KBM-7 (cell line): ENCODE data around the gene RING1.

ENCODE experiments used
- DNase-seq: peaks from one replicate; pipeline ENCODE4 v3.0.0-alpha.2; 2015
- in situ Hi-C: fragments of 300-500 bp; cut with MboI; formaldehyde crosslinking; loops from 2 replicates; pipeline ENCODE4 v1.14.3; 2020; ENCODE audit warnings: low sequenced_read_pairs, low pct_unique_long_range_greater_than_20kb, mixed read lengths

RING1 gene

GRCh38 chr6:33203443-33204164 lies 4.7 kb upstream of the RING1 start:
- in situ Hi-C loops: no loop called here
- no peak for DNase-seq

GRCh38 chr6:33204165-33204414 lies 4.2 kb upstream of the RING1 start:
- no peak for DNase-seq
- in situ Hi-C loops: no loop called here

- in situ Hi-C loops: no loop called here
- peak; percentile 91 for DNase-seq
These were observed 3.7 kb upstream of the RING1 start, which contains the start of gene HSD17B8 for GRCh38 chr6:33204415-33205190. TSS of gene HSD17B8 (plus strand) at chr6:33204655. CDS start at chr6:33204669, 14 bp downstream.

- in situ Hi-C loops: no loop called here
- DNase-seq: peak; percentile 29
These were observed 2.9 kb upstream of the RING1 start for GRCh38 chr6:33205191-33206026.

- in situ Hi-C loops: no loop called here
- DNase-seq: no peak
These were observed 2.1 kb upstream of the RING1 start for GRCh38 chr6:33206027-33206863.

- in situ Hi-C loops: no loop called here
- no peak for DNase-seq
These were observed 1.3 kb upstream of the RING1 start for GRCh38 chr6:33206864-33207551.

- in situ Hi-C loops: no loop called here
- no peak for DNase-seq
These were observed 679 bp upstream of the RING1 start for GRCh38 chr6:33207552-33208090.

- in situ Hi-C loops: no loop called here
- DNase-seq: no peak
These were observed 1.6 kb downstream of the RING1 start for GRCh38 chr6:33209856-33210255.

GRCh38 chr6:33211136-33211535 lies 2.8 kb downstream of the RING1 start:
- in situ Hi-C loops: no loop called here
- no peak for DNase-seq

- no peak for DNase-seq
- in situ Hi-C loops: no loop called here
These were observed 3.5 kb downstream of the RING1 start for GRCh38 chr6:33211666-33212422.

GRCh38 chr6:33212857-33213165 lies 4.5 kb downstream of the RING1 start:
- in situ Hi-C loops: no loop called here
- DNase-seq: no peak

GRCh38 chr6:33213166-33213988 lies 5.1 kb downstream of the RING1 start:
- in situ Hi-C loops: no loop called here
- DNase-seq: peak; percentile 58

GRCh38 chr6:33213989-33214335 lies 5.7 kb downstream of the RING1 start:
- in situ Hi-C loops: no loop called here
- no peak for DNase-seq

GRCh38 chr6:33215271-33216116 lies 7.2 kb downstream of the RING1 start:
- in situ Hi-C loops: no loop called here
- DNase-seq: no peak

- in situ Hi-C loops: no loop called here
- DNase-seq: no peak
These were observed 7.9 kb downstream of the RING1 start for GRCh38 chr6:33216117-33216649.

- in situ Hi-C loops: no loop called here
These were observed 8.9 kb downstream of the RING1 start for GRCh38 chr6:33217246-33217645.

More at GRCh38 chr6:33217246-33217645, 8.9 kb downstream of the RING1 start:
- DNase-seq: no peak
